SK-N-MC (cell line): ENCODE results near the gene PRDX1.

ENCODE experiments used
- DNase-seq: peaks from one replicate; pipeline ENCODE4 v3.0.0-alpha.2; 2011; ENCODE audit warnings: low read depth, low spot score
- H3K27ac ChIP-seq: fragments of 200-600 bp; sonication (generic); 2 replicates; pipeline ENCODE4 v1.5.1; 2016; ENCODE audit warnings: mixed run types
- H3K36me3 ChIP-seq: fragments of 200-600 bp; sonication (generic); 2 replicates; pipeline ENCODE4 v1.6.1; 2017; ENCODE audit warnings: antibody characterized with exemption, low read length, mixed read lengths; ENCODE audit not compliant: insufficient read depth
- H3K4me3 ChIP-seq: fragments of 200-600 bp; sonication (generic); 2 replicates; pipeline ENCODE4 v1.5.1; 2016
- H3K9ac ChIP-seq: fragments of 200-600 bp; sonication (generic); 2 replicates; pipeline ENCODE4 v1.8.0; 2017; ENCODE audit warnings: mixed run types, mixed read lengths; ENCODE audit not compliant: insufficient read length
- H3K9me3 ChIP-seq: fragments of 200-600 bp; sonication (generic); 2 replicates; pipeline ENCODE4 v1.6.1; 2017; ENCODE audit warnings: low read depth, mild to moderate bottlenecking, antibody characterized with exemption, low read length, moderate library complexity, mixed read lengths
- EZH2 ChIP-seq: fragments of 200-600 bp; sonication (generic); IDR thresholded peaks from one replicate; pipeline ENCODE4 v1.6.1; 2017; ENCODE audit warnings: antibody characterized with exemption
- FOXP2 ChIP-seq: optimal IDR thresholded peaks from 2 replicates; pipeline ENCODE3; 2011; ENCODE audit warnings: mild to moderate bottlenecking, moderate library complexity; ENCODE audit not compliant: insufficient read depth; ENCODE audit errors: extremely low read length, control extremely low read depth
- POLR2AphosphoS5 ChIP-seq: IDR thresholded peaks from 2 replicates; pipeline ENCODE4 v1.6.1; 2012; ENCODE audit warnings: mild to moderate bottlenecking, low read depth, low read length, borderline replicate concordance

Gene PRDX1

GRCh38 chr1:45510036-45510971 lies 11.4 kb downstream of the PRDX1 start:
- 0 out of 2 replicates have a peak overlapping the region, but pooled peaks have one; percentile 25 for H3K27ac ChIP-seq
- DNase-seq: no peak
- H3K9me3 ChIP-seq: no peaks in the 10 kb centered on the region
- no peak for TF ChIP-seq EZH2
- no peak for TF ChIP-seq FOXP2
- no peak; the same call in 1 of the 2 replicates for TF ChIP-seq POLR2AphosphoS5
- H3K9ac ChIP-seq: no peak overlapping the region
- no peak overlapping the region for H3K4me3 ChIP-seq
- peaks cover 72% of the 10 kb centered on the region for H3K36me3 ChIP-seq

DNA sequence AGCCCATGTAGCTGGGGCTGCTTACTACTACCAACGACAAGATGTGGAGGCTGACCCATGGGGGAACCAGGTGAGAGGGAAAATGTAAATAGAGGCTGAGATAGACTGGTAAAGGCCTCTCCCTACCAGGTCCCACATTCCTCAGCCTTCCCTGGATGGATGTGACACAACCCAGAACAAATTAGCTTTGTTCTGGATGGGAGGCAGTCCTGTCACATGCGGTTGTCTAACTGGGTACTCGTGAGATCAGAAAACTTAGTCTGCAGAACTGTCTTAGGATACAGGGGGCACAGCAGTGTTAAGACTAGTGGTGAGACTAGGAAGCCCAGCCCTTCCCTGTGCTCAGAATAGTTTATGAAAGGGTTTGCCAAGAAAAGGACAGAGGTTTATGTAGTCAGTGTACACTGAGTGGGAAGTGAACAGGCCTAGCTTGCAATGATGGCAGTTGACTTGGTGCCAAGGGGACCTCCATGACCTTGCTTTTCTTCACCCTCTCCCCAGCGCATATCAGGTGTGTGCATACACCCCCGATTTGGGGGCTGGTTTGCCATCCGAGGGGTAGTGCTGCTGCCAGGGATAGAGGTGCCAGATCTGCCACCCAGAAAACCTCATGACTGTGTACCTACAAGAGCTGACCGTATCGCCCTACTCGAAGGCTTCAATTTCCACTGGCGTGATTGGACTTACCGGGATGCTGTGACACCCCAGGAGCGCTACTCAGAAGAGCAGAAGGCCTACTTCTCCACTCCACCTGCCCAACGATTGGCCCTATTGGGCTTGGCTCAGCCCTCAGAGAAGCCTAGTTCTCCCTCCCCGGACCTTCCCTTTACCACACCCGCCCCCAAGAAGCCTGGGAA lies 13.2 kb downstream of the PRDX1 start:
- peak overlapping the region; percentile 50 for H3K27ac ChIP-seq
- no peak overlapping the region for H3K4me3 ChIP-seq
- H3K9ac ChIP-seq: no peak overlapping the region
- H3K36me3 ChIP-seq: peaks cover 55% of the 10 kb centered on the region
- H3K9me3 ChIP-seq: no peaks in the 10 kb centered on the region
- TF ChIP-seq FOXP2 (no peak), POLR2AphosphoS5 (peak; percentile 50), EZH2 (no peak)
- no peak for DNase-seq

DNA sequence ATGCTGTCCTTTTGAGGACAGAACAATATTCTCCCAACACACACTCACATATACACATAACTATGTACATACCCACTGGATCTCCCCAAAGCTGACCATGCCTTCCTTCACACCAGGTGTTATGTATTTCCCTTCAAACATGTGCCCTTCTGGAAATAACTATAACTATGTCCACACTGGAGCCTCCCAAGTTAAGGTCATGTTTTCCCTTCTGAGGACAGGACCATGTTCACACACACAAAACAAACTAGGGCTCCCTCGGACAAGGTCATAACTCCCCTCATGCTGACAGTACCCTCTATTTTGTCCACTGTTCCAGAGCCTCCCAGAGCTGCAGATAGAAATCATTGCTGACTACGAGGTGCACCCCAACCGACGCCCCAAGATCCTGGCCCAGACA lies 13.8 kb downstream of the PRDX1 start:
- TF ChIP-seq FOXP2 (no peak), EZH2 (no peak), POLR2AphosphoS5 (no peak)
- H3K36me3 ChIP-seq: peaks cover 48% of the 10 kb centered on the region
- no peak for DNase-seq
- H3K9ac ChIP-seq: no peak overlapping the region
- peak overlapping the region; percentile 50; the same call in 1 of the 2 replicates for H3K27ac ChIP-seq
- H3K9me3 ChIP-seq: no peaks in the 10 kb centered on the region
- no peak overlapping the region for H3K4me3 ChIP-seq

DNA sequence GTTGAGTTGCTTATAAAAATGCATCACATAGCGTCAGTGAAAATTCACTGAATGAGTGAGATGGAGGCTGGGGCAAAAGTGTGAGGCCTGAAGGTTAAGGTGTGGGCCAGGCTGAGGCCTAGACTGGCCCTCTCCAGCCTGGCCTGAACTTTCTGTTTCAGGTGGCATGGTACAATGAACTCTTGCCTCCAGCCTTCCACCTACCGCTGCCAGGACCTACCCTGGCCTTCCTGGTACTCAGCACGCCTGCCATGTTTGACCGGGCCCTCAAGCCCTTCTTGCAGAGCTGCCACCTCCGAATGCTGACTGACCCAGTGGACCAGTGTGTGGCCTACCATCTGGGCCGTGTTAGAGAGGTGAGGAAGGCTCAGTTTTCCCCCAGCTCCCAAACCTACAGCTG lies 14.5 kb downstream of the PRDX1 start:
- no peak for DNase-seq
- Histone ChIP-seq H3K27ac (0 out of 2 replicates have a peak overlapping the region, but pooled peaks have one; percentile 50), H3K9me3 (no peaks in the 10 kb centered on the region), H3K36me3 (peaks cover 41% of the 10 kb centered on the region), H3K9ac (no peak overlapping the region), H3K4me3 (no peak overlapping the region)
- no peak for TF ChIP-seq EZH2
- TF ChIP-seq FOXP2: no peak
- TF ChIP-seq POLR2AphosphoS5: no peak

- Histone ChIP-seq H3K9me3 (no peaks in the 10 kb centered on the region), H3K36me3 (peaks cover 11% of the 10 kb centered on the region; the same call in 1 of the 2 replicates), H3K9ac (no peak overlapping the region), H3K4me3 (no peak overlapping the region), H3K27ac (no peak overlapping the region)
- no peak for DNase-seq
- TF ChIP-seq POLR2AphosphoS5 (no peak), EZH2 (no peak), FOXP2 (no peak)
Observed at GRCh38 chr1:45503462-45504360, 18.0 kb downstream of the PRDX1 start.

DNA sequence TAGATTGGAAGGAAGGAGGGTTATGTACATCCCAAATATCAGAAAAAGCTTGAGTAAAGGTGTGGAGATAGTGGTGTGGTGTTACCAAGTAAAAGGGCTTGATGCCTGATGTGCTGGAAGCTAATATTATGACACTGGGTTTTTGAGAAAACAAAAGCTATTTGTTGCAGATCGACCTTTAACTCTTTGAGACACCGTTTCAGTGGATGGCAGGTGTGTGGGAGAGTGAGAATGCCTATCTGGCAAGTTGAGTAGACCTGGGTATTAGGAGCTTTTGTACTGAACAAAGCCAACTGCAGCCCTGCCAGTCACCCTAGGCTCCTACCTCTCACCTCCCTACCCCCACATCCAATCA lies 20.2 kb downstream of the PRDX1 start:
- Histone ChIP-seq H3K4me3 (peak overlapping the region; percentile 97), H3K9ac (no peak overlapping the region), H3K9me3 (no peaks in the 10 kb centered on the region), H3K27ac (no peak overlapping the region), H3K36me3 (no peaks in the 10 kb centered on the region)
- DNase-seq: no peak
- no peak for TF ChIP-seq POLR2AphosphoS5
- TF ChIP-seq EZH2: no peak
- no peak for TF ChIP-seq FOXP2

GRCh38 chr1:45499415-45499769 lies 22.3 kb downstream of the PRDX1 start:
- H3K4me3 ChIP-seq: peak overlapping the region; percentile 97
- H3K27ac ChIP-seq: no peak overlapping the region
- no peak for DNase-seq
- H3K9ac ChIP-seq: peak overlapping the region; percentile 76
- no peak for TF ChIP-seq POLR2AphosphoS5
- no peaks in the 10 kb centered on the region for H3K36me3 ChIP-seq
- H3K9me3 ChIP-seq: no peaks in the 10 kb centered on the region

GRCh38 chr1:45498279-45498678 lies 23.4 kb downstream of the PRDX1 start:
- TF ChIP-seq EZH2 (no peak), FOXP2 (no peak), POLR2AphosphoS5 (no peak)
- no peaks in the 10 kb centered on the region for H3K9me3 ChIP-seq
- no peak for DNase-seq
- H3K36me3 ChIP-seq: no peaks in the 10 kb centered on the region
- no peak overlapping the region for H3K27ac ChIP-seq
- no peak overlapping the region for H3K9ac ChIP-seq
- no peak overlapping the region for H3K4me3 ChIP-seq
